GM23248 (cell line): Measurements from ENCODE around the gene ACSM2B.
"Not testable (repeated sequence)": the region's sequence is repeated elsewhere in the genome, so short reads cannot be mapped to it uniquely, and the experiment has no call there.

Experiments used
- EZH2 ChIP-seq: fragments of 200-600 bp; sonication (generic); IDR thresholded peaks from 2 replicates; pipeline ENCODE4 v1.6.1; 2018; ENCODE audit warnings: antibody characterized with exemption, mild to moderate bottlenecking; ENCODE audit not compliant: insufficient read depth, poor library complexity, severe bottlenecking
- EZH2phosphoT487 ChIP-seq: fragments of 200-600 bp; sonication (generic); IDR thresholded peaks from 2 replicates; pipeline ENCODE4 v1.6.1; 2018; ENCODE audit warnings: antibody characterized with exemption, moderate library complexity, mild to moderate bottlenecking, low read depth; ENCODE audit not compliant: insufficient read depth

DNA sequence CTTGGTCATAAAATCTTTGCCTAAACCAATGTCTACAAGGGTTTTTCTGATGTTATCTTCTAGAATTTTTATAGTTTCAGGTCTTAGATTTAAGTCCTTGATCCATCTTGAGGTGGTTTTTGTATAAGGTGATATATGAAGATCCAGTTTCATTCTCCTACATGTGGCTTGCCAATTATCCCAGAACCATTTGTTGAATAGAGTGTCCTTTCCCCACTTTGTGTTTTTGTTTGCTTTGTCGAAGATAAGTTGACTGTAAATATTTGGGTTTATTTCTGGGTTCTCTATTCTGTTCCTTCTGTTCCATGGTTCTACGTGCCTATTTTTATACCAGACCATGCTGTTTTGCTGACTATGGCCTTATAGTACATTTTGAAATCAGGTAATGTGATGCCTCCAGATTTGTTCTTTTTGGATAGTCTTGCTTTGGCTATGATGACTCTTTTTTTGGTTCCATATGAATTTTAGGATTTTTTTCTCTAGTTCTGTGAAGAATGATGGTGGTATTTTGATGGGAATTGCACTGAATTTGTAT, 7.0 kb downstream of the ACSM2B start:
- TF ChIP-seq EZH2, EZH2phosphoT487: not testable (repeated sequence)
